Endothelial cell of umbilical vein (primary cell): ENCODE results near the gene PPARD. TPM values are rescaled to one million over a fixed set of nuclear protein-coding genes. Genes with fewer than 3 reads are reported as not detected.

ENCODE experiments used
- BruUV-seq: library from RNA; stranded (reverse); fragments of 400-500 nt; replicated peaks from 2 replicates; lab custom pipeline; 2021; lab: Mats Ljungman, UMichigan
- CTCF ChIA-PET: fragments of 300-600, 350-600 bp; sonication (Branson Sonifier 250); formaldehyde crosslinking; loops from one replicate; lab custom pipeline; 2021; ENCODE audit warnings: antibody characterized with exemption, inconsistent platforms; lab: Charles Lee
- POLR2A ChIA-PET: fragments of 300-600, 350-600 bp; sonication (Branson Sonifier 250); formaldehyde crosslinking; loops from one replicate; lab custom pipeline; 2021; ENCODE audit warnings: antibody characterized with exemption, inconsistent platforms; lab: Charles Lee
- DNase-seq: peaks from one replicate; pipeline ENCODE4 v3.0.0-alpha.2; 2011; ENCODE audit warnings: low read depth, low spot score
- FAIRE-seq: peaks from 2 replicates; lab custom pipeline; 2011; peaks lifted over from hg19 to GRCh38; lab: Jason Lieb, UNC
- H2AFZ ChIP-seq: 2 replicates; pipeline ENCODE4 v1.6.0; 2012; ENCODE audit warnings: low read depth, low read length, control low read depth, inconsistent platforms
- H3K27ac ChIP-seq: 2 replicates; pipeline ENCODE4 v1.5.1; 2011; ENCODE audit warnings: low read depth, mild to moderate bottlenecking, control low read depth, low read length, moderate library complexity; ENCODE audit not compliant: insufficient read depth
- H3K27me3 ChIP-seq, 2 experiments: 2 replicates each; pipeline versions ENCODE4 v1.6.0 to v1.6.1; 2011; ENCODE audit warnings: low read length in 2 of 2, mixed read lengths in 1 of 2; ENCODE audit not compliant: control insufficient read depth in 2 of 2, insufficient read depth in 2 of 2
- H3K36me3 ChIP-seq, 2 experiments: 2 replicates in 1 of 2; 3 replicates in 1 of 2; pipeline ENCODE4 v1.5.1; 2011; ENCODE audit warnings: low read length in 2 of 2, mild to moderate bottlenecking in 1 of 2, moderate library complexity in 1 of 2; ENCODE audit not compliant: control insufficient read depth in 2 of 2, insufficient read depth in 2 of 2; ENCODE audit errors: extremely low read depth in 1 of 2
- H3K4me1 ChIP-seq: 3 replicates; pipeline ENCODE4 v1.5.1; 2011; ENCODE audit warnings: mild to moderate bottlenecking, low read length; ENCODE audit not compliant: control insufficient read depth, insufficient read depth; ENCODE audit errors: extremely low read depth
- H3K4me2 ChIP-seq: 2 replicates; pipeline ENCODE4 v1.6.1; 2011; ENCODE audit warnings: low read length, control low read depth, mixed read lengths; ENCODE audit not compliant: insufficient read depth
- H3K4me3 ChIP-seq, 3 experiments: fragments of 200-600 bp in 1 of 3; sonication (generic), shearing (Covaris generic) in 1 of 3; replicated peaks in 1 of 3; 2 replicates each; pipeline ENCODE4 v1.5.1; 2011 to 2016; ENCODE audit warnings: control low read depth in 3 of 3, low read length in 3 of 3, mild to moderate bottlenecking in 2 of 3, inconsistent platforms in 1 of 3, low read depth in 1 of 3, moderate library complexity in 1 of 3; ENCODE audit not compliant: insufficient read depth in 1 of 3
- H3K79me2 ChIP-seq: 2 replicates; pipeline ENCODE4 v1.6.0; 2012; ENCODE audit warnings: low read length, inconsistent platforms; ENCODE audit not compliant: control insufficient read depth, insufficient read depth
- H3K9ac ChIP-seq: replicated peaks from 2 replicates; pipeline ENCODE3; 2011; ENCODE audit warnings: low read length, control low read depth; ENCODE audit not compliant: insufficient read depth; ENCODE audit errors: extremely low read depth
- H3K9me1 ChIP-seq: replicated peaks from 3 replicates; pipeline ENCODE4 v1.6.0; 2011; ENCODE audit warnings: mild to moderate bottlenecking, low read length; ENCODE audit not compliant: control insufficient read depth, insufficient read depth; ENCODE audit errors: extremely low read depth
- H3K9me3 ChIP-seq: replicated peaks from 2 replicates; pipeline ENCODE4 v1.5.1; 2012; ENCODE audit warnings: low read length, inconsistent platforms; ENCODE audit not compliant: control insufficient read depth, insufficient read depth
- H4K20me1 ChIP-seq: replicated peaks from 2 replicates; pipeline ENCODE3; 2011; ENCODE audit warnings: mild to moderate bottlenecking, low read length; ENCODE audit not compliant: control insufficient read depth, insufficient read depth; ENCODE audit errors: extremely low read depth
- EZH2 ChIP-seq: IDR thresholded peaks from 2 replicates; pipeline ENCODE4 v1.6.1; 2012; ENCODE audit warnings: borderline replicate concordance, low read depth, mild to moderate bottlenecking, moderate library complexity, low read length, inconsistent platforms; ENCODE audit not compliant: severe bottlenecking
- FOS ChIP-seq: IDR thresholded peaks from 2 replicates; pipeline ENCODE4 v1.6.1; 2011; ENCODE audit warnings: mild to moderate bottlenecking, low read length, moderate library complexity, borderline replicate concordance; ENCODE audit not compliant: insufficient read depth
- GATA2 ChIP-seq: IDR thresholded peaks from 2 replicates; pipeline ENCODE4 v1.7.0; 2011; ENCODE audit warnings: low read depth, mild to moderate bottlenecking, moderate library complexity, mixed read lengths, low read length; ENCODE audit not compliant: insufficient read length, insufficient read depth
- JUN ChIP-seq: IDR thresholded peaks from 2 replicates; pipeline ENCODE4 v1.6.1; 2011; ENCODE audit warnings: borderline replicate concordance, low read depth; ENCODE audit not compliant: insufficient read length, insufficient read depth
- MYC ChIP-seq: IDR thresholded peaks from one replicate; pipeline ENCODE4 v1.6.1; 2011; ENCODE audit warnings: mild to moderate bottlenecking, low read depth, low read length
- POLR2A ChIP-seq: IDR thresholded peaks from 2 replicates; pipeline ENCODE4 v1.6.1; 2012; ENCODE audit warnings: low read depth, mild to moderate bottlenecking, control low read depth, low read length
- POLR2AphosphoS5 ChIP-seq: IDR thresholded peaks from 2 replicates; pipeline ENCODE4 v1.6.1; 2012; ENCODE audit warnings: low read depth, mild to moderate bottlenecking, control low read depth, low read length, moderate library complexity; ENCODE audit not compliant: insufficient read depth
- dilution Hi-C: fragments of 300-500 bp; cut with MboI; formaldehyde crosslinking; loops from one replicate; pipeline ENCODE4 v1.15.0; 2019; ENCODE audit warnings: low sequenced_read_pairs; ENCODE audit not compliant: extremely low pct_ligation_motif_present
- intact Hi-C: fragments of 100-400 bp; cut with micrococcal nuclease; formaldehyde crosslinking; loops from one replicate; pipeline ENCODE4 v1.10.0; 2022
- polyA plus RNA-seq, 4 experiments: library from polyadenylated mRNA; depleted of rRNA in 3 of 4; stranded (reverse) in 3 of 4; unstranded in 1 of 4; fragments of >200 nt; gene quantifications; 2 replicates each; pipeline versions ENCODE4 v1.2.1 to v1.2.3, GENCODE V29; 2011 to 2012; ENCODE audit warnings: missing spikeins in 1 of 4
- total RNA-seq: library from RNA; stranded (reverse); gene quantifications from 2 replicates; pipeline ENCODE4 v1.2.3, GENCODE V29; 2021
- TF ChIP-seq, protein P1 (sequence below): IDR thresholded peaks from 2 replicates; pipeline ENCODE4 v1.6.1; 2011; ENCODE audit not compliant: insufficient read depth, insufficient read length
- TF ChIP-seq, protein P2 (sequence below), 2 donors: IDR thresholded peaks; 1 replicate in 1 of 2; 2 replicates in 1 of 2; pipeline ENCODE4 v1.5.1; 2011; ENCODE audit warnings: low read length in 2 of 2, mild to moderate bottlenecking in 2 of 2, moderate library complexity in 2 of 2, control low read depth in 1 of 2, inconsistent platforms in 1 of 2, low read depth in 1 of 2; ENCODE audit not compliant: insufficient read depth in 1 of 2; ENCODE audit errors: extremely low read depth in 1 of 2

The PPARD gene
- total and polyA plus RNA-seq, 2 donors (not counting 3 experiments of a cell fraction or from before 2014, with no cell fraction given) = 23.4 to 29.2 TPM

DNA sequence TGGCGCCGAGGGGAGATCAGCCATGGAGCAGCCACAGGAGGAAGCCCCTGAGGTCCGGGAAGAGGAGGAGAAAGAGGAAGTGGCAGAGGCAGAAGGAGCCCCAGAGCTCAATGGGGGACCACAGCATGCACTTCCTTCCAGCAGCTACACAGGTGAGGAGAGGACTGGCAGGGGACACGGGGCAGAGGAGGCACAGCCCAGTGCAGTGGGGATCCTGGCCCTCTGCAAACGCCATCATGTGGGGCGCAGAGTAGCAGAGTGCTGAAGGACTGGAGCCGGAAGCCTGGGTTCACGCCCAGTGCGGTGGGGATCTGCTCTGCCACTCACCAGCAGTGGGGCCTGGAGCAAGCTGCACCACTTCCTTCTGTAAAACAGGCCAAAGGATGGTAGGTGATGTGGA lies 68.7 kb downstream of the PPARD start:
- Histone ChIP-seq H3K9me1 (no peaks in the 10 kb centered on the region), H3K79me2 (no peaks in the 10 kb centered on the region), H4K20me1 (no peaks in the 10 kb centered on the region), H3K4me2 (no peak overlapping the region), H3K27me3 (no peaks in the 10 kb centered on the region), H3K36me3 (peaks cover 2 to 14% of the 10 kb centered on the region in 2 experiments), H2AFZ (no peak overlapping the region), H3K27ac (no peak overlapping the region), H3K9me3 (no peaks in the 10 kb centered on the region), H3K9ac (no peak overlapping the region), H3K4me1 (no peaks in the 10 kb centered on the region), H3K4me3 (no peak overlapping the region)
- no TSS peak for BruUV-seq
- ChIA-PET CTCF (interaction anchor here (1.0 kb wide), 1 partner anchor 34 kb away, joined by 3 read pairs; no protein-coding TSS in a partner anchor), POLR2A (no interaction called here)
- FAIRE-seq = no peak
- dilution Hi-C loops (no loop called here), intact Hi-C loops (no loop called here)
- no peak for TF ChIP-seq JUN
- no peak for TF ChIP-seq MYC
- TF ChIP-seq FOS = no peak
- TF ChIP-seq EZH2 = no peak
- TF ChIP-seq, protein P1, sequence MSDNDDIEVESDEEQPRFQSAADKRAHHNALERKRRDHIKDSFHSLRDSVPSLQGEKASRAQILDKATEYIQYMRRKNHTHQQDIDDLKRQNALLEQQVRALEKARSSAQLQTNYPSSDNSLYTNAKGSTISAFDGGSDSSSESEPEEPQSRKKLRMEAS = no peak
- TF ChIP-seq POLR2AphosphoS5 = no peak
- TF ChIP-seq GATA2 = no peak
- TF ChIP-seq, protein P2, sequence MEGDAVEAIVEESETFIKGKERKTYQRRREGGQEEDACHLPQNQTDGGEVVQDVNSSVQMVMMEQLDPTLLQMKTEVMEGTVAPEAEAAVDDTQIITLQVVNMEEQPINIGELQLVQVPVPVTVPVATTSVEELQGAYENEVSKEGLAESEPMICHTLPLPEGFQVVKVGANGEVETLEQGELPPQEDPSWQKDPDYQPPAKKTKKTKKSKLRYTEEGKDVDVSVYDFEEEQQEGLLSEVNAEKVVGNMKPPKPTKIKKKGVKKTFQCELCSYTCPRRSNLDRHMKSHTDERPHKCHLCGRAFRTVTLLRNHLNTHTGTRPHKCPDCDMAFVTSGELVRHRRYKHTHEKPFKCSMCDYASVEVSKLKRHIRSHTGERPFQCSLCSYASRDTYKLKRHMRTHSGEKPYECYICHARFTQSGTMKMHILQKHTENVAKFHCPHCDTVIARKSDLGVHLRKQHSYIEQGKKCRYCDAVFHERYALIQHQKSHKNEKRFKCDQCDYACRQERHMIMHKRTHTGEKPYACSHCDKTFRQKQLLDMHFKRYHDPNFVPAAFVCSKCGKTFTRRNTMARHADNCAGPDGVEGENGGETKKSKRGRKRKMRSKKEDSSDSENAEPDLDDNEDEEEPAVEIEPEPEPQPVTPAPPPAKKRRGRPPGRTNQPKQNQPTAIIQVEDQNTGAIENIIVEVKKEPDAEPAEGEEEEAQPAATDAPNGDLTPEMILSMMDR (IDR thresholded peaks at IDR 0.05; ENCODE audit: extremely low read depth in 1 of 2, insufficient read depth in 1 of 2, low read depth in 1 of 2, low read length in 2 of 2) = no peak
- TF ChIP-seq POLR2A = no peak
- no peak for DNase-seq
